Muscle layer of colon (tissue), 2 donors: ENCODE measurements around the gene SNAP25.

Experiments used
- H3K27ac ChIP-seq: one replicate; pipeline ENCODE4 v1.7.0; 2013; ENCODE audit warnings: low read depth, mild to moderate bottlenecking, low read length, moderate library complexity
- H3K27me3 ChIP-seq, 2 donors: one replicate each; pipeline ENCODE4 v1.7.0; 2013; ENCODE audit warnings: low read length in 2 of 2, mild to moderate bottlenecking in 2 of 2; ENCODE audit not compliant: insufficient read depth in 2 of 2, control insufficient read depth in 1 of 2
- H3K36me3 ChIP-seq: one replicate; pipeline ENCODE4 v1.7.0; 2013; ENCODE audit warnings: mild to moderate bottlenecking, low read length; ENCODE audit not compliant: insufficient read depth
- H3K4me1 ChIP-seq: one replicate; pipeline ENCODE4 v1.7.0; 2013; ENCODE audit warnings: mild to moderate bottlenecking, low read length; ENCODE audit not compliant: insufficient read depth
- H3K4me3 ChIP-seq, 2 donors: one replicate each; pipeline ENCODE4 v1.7.0; 2013; ENCODE audit warnings: low read length in 2 of 2, low read depth in 1 of 2, mild to moderate bottlenecking in 1 of 2, moderate library complexity in 1 of 2
- H3K9ac ChIP-seq: one replicate; pipeline ENCODE4 v1.7.0; 2013; ENCODE audit warnings: low read length
- H3K9me3 ChIP-seq: one replicate; pipeline ENCODE4 v1.7.0; 2013; ENCODE audit warnings: mild to moderate bottlenecking, low read length
- donor health status: abdominal sarcoma.
- donor health status: Adenocarcinoma of cecum.

SNAP25 gene

GRCh38 chr20:10291568-10292248 lies 73.1 kb downstream of the SNAP25 start:
- Histone ChIP-seq H3K9me3 (no peaks in the 10 kb centered on the region), H3K4me1 (no peaks in the 10 kb centered on the region), H3K27ac (no peak overlapping the region)

DNA sequence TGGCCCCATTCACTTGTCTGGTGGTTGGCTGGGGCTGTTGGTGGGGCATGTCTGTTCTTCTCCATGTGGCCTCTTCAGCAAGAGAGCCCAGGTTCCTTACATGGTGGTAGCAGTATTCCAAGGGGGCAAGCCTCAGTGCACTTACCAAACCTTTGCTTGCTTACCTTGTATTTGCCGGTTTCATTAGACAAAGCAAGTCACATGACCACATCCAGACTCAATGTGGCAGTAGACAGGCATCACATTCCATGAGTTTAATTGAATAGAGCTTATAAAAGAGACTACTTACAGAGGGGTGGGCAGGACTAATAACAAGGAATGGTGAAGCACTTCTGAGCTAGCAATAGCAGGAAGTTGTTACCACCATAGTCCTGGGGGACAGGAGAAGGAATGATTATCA lies 78.6 kb downstream of the SNAP25 start:
- Histone ChIP-seq H3K4me3 (no peak overlapping the region), H3K36me3 (no peaks in the 10 kb centered on the region), H3K27ac (no peak overlapping the region), H3K27me3 (no peaks in the 10 kb centered on the region), H3K9ac (no peak overlapping the region), H3K9me3 (no peaks in the 10 kb centered on the region), H3K4me1 (no peaks in the 10 kb centered on the region)

More at GRCh38 chr20:10291568-10292248, 73.1 kb downstream of the SNAP25 start:
- no peaks in the 10 kb centered on the region for H3K36me3 ChIP-seq
- no peak overlapping the region for H3K9ac ChIP-seq
- H3K4me3 ChIP-seq: no peak overlapping the region
- H3K27me3 ChIP-seq: no peaks in the 10 kb centered on the region

DNA sequence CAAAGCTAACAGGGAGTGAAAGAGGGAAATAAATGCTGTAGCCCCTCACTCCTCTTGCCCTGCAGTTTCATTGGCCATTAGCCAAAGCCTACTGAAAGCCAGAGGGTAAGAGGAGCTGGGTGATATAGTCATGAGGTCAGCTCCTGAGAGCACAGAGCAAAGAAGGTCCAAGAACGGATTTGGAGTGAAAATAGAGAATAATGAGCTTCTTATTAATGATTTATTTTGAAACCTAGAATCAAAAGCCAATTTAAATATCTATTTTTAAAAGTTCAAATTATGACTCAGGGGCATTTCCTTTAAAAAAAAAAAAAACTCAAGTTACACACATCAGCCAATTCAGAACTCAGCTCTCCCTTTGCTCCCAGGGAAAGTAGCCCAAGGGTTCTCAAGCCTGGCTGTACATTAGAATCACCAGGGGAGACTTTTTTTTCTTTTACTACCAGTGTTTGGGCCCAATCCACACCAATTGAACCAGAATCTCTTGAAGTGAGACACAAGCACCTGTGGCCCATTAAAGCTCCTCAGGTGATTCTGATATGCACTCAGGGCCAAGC lies 79.1 kb downstream of the SNAP25 start:
- Histone ChIP-seq H3K4me3 (no peak overlapping the region), H3K27me3 (no peaks in the 10 kb centered on the region), H3K9ac (no peak overlapping the region), H3K27ac (no peak overlapping the region), H3K4me1 (no peaks in the 10 kb centered on the region), H3K9me3 (no peaks in the 10 kb centered on the region), H3K36me3 (no peaks in the 10 kb centered on the region)

- Histone ChIP-seq H3K9me3 (no peaks in the 10 kb centered on the region), H3K27ac (no peak overlapping the region), H3K4me3 (no peak overlapping the region), H3K36me3 (no peaks in the 10 kb centered on the region), H3K4me1 (no peaks in the 10 kb centered on the region), H3K9ac (no peak overlapping the region), H3K27me3 (no peaks in the 10 kb centered on the region)
These were observed 82.2 kb downstream of the SNAP25 start for GRCh38 chr20:10300582-10301446.

GRCh38 chr20:10303852-10304251 lies 85.2 kb downstream of the SNAP25 start:
- Histone ChIP-seq H3K27ac (no peak overlapping the region), H3K36me3 (no peaks in the 10 kb centered on the region), H3K9ac (no peak overlapping the region), H3K27me3 (no peaks in the 10 kb centered on the region), H3K9me3 (no peaks in the 10 kb centered on the region), H3K4me3 (no peak overlapping the region), H3K4me1 (no peaks in the 10 kb centered on the region)

DNA sequence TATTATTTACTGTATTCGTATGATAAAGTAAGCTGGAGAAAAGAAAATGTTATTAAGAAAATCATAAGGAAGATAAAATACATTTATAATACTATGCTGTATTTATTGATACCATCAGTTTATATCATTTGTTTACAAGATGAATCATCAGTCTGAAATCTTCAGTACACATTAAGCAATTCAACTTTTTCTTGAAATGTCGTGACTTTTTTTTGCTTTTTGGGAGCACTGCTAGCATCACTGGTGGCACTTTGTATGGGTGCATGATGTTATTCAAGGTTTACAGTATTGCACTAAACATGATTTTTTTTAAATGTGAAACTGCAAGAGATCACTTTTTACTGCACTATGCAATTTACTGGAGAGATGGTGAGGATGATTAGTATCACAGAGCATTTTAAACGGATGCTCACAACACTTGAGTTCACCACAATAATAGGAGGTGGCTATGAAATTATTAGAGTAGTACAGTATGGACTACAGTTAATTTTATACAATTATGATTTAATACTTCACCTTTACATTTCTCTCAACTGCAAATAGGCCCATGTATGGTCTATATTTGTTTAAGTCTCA lies 85.9 kb downstream of the SNAP25 start:
- H3K27me3 ChIP-seq: no peaks in the 10 kb centered on the region
- H3K27ac ChIP-seq: no peak overlapping the region

GRCh38 chr20:10306440-10307358 lies 88.1 kb downstream of the SNAP25 start:
- Histone ChIP-seq H3K4me3 (no peak overlapping the region), H3K9ac (no peak overlapping the region), H3K27ac (no peak overlapping the region), H3K4me1 (no peaks in the 10 kb centered on the region), H3K27me3 (no peaks in the 10 kb centered on the region), H3K9me3 (no peaks in the 10 kb centered on the region), H3K36me3 (no peaks in the 10 kb centered on the region)

More for the DNA sequence above, 85.9 kb downstream of the SNAP25 start:
- Histone ChIP-seq H3K36me3 (no peaks in the 10 kb centered on the region), H3K4me3 (no peak overlapping the region), H3K9ac (no peak overlapping the region), H3K9me3 (no peaks in the 10 kb centered on the region), H3K4me1 (no peaks in the 10 kb centered on the region)

DNA sequence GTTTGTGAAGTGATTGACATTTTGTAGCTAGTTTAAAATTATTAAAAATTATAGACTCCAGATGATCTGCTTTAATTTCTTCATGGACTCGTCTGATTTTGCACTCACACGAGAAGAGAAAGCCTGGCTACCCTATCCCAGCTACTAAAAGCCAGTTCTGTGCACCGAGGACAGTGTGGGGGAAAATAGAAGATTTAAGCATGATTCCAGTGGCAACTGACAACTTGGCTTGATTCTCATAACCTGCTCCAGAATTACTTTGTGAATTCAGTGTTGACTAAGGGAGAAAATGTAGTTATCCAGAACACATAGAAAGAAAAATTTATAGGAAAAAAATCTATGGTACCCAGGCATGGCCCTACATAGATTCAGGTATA lies 88.7 kb downstream of the SNAP25 start:
- no peak overlapping the region for H3K4me3 ChIP-seq

GRCh38 chr20:10308652-10309051 lies 90.0 kb downstream of the SNAP25 start:
- Histone ChIP-seq H3K27me3 (no peaks in the 10 kb centered on the region), H3K4me3 (no peak overlapping the region), H3K36me3 (no peaks in the 10 kb centered on the region), H3K9ac (no peak overlapping the region), H3K27ac (no peak overlapping the region), H3K4me1 (no peaks in the 10 kb centered on the region), H3K9me3 (no peaks in the 10 kb centered on the region)

More for the DNA sequence above, 88.7 kb downstream of the SNAP25 start:
- Histone ChIP-seq H3K9ac (no peak overlapping the region), H3K27ac (no peak overlapping the region), H3K4me1 (no peaks in the 10 kb centered on the region), H3K27me3 (no peaks in the 10 kb centered on the region), H3K9me3 (no peaks in the 10 kb centered on the region), H3K36me3 (no peaks in the 10 kb centered on the region)

DNA sequence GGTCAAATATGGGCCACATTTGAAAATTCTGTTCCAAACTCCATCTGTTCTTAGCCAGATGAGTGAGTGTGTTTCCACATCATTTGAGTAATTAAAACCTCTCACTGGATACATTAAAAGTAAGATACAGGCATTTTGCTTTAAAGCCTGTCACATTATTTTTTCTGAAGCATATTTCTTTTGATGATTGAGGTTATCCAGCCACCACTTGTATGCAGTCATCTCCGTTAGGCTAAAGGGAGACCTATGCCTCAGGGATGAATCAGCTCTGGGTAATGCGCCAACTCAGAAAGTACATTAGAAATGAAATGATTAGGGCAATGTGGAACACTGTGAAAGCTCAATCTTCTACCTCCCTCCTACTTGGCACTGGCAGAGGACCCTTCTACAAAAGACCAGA lies 90.7 kb downstream of the SNAP25 start:
- no peak overlapping the region for H3K4me3 ChIP-seq
- H3K36me3 ChIP-seq: no peaks in the 10 kb centered on the region
- no peaks in the 10 kb centered on the region for H3K9me3 ChIP-seq
- H3K27ac ChIP-seq: no peak overlapping the region
- H3K4me1 ChIP-seq: no peaks in the 10 kb centered on the region
- H3K9ac ChIP-seq: no peak overlapping the region
- H3K27me3 ChIP-seq: no peaks in the 10 kb centered on the region
